PC-3 (cell line): ENCODE data around the gene AGFG2.

Experiments
- EZH2 ChIP-seq: fragments of 300-600 bp; sonication (generic); IDR thresholded peaks from one replicate; pipeline ENCODE4 v1.6.1; 2017; ENCODE audit warnings: antibody characterized with exemption, mild to moderate bottlenecking, low read length; ENCODE audit not compliant: unreplicated experiment
- EZH2phosphoT487 ChIP-seq: fragments of 300-600 bp; sonication (generic); IDR thresholded peaks from 2 replicates; pipeline ENCODE4 v1.6.1; 2018; ENCODE audit warnings: mild to moderate bottlenecking, antibody characterized with exemption, low read length, borderline replicate concordance
- TF ChIP-seq, protein P1 (sequence below): fragments of 300-600 bp; sonication (generic); conservative IDR thresholded peaks from 2 replicates; pipeline ENCODE4 v1.5.1; 2017; ENCODE audit warnings: antibody characterized with exemption, low read depth, mild to moderate bottlenecking, low read length

DNA sequence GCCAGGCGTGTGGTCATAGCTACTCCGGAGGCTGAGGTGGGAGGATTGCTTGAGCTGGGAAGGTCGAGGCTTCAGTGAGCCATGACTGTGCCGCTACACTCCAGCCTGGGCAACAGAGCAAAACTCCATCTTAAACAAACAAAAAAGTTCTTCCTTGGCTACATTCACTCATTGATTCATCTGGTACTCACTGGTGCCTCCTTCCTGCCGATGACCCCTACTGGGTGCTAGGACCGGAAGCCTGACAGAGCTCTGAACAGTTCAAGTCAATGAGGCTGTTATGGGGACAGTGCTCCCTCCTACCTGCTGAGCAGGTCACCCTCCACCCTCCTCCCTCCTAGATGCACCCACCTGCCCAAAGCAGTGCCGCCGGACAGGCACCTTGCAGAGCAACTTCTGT is 68.1 kb downstream of the AGFG2 start:
- TF ChIP-seq, protein P1, sequence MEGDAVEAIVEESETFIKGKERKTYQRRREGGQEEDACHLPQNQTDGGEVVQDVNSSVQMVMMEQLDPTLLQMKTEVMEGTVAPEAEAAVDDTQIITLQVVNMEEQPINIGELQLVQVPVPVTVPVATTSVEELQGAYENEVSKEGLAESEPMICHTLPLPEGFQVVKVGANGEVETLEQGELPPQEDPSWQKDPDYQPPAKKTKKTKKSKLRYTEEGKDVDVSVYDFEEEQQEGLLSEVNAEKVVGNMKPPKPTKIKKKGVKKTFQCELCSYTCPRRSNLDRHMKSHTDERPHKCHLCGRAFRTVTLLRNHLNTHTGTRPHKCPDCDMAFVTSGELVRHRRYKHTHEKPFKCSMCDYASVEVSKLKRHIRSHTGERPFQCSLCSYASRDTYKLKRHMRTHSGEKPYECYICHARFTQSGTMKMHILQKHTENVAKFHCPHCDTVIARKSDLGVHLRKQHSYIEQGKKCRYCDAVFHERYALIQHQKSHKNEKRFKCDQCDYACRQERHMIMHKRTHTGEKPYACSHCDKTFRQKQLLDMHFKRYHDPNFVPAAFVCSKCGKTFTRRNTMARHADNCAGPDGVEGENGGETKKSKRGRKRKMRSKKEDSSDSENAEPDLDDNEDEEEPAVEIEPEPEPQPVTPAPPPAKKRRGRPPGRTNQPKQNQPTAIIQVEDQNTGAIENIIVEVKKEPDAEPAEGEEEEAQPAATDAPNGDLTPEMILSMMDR = no peak
- TF ChIP-seq EZH2phosphoT487 (no peak), EZH2 (no peak)
